Breast epithelium (tissue), 4 donors: ENCODE data around the gene LIX1. TPM values are rescaled to one million over a fixed set of nuclear protein-coding genes. Genes with fewer than 3 reads are reported as not detected.

Experiments
- DNase-seq, 2 donors: peaks; one replicate each; pipeline ENCODE4 v3.0.0-alpha.2; 2019; ENCODE audit warnings: low spot score in 2 of 2
- H3K27ac ChIP-seq, 2 donors: fragments of 200-600 bp; sonication (generic) in 1 of 2; one replicate each; pipeline ENCODE4 v1.5.1; 2016 to 2019; ENCODE audit warnings: mild to moderate bottlenecking in 1 of 2
- H3K27me3 ChIP-seq, 2 donors: fragments of 200-600 bp; sonication (generic) in 1 of 2; one replicate each; pipeline versions ENCODE4 v1.5.1 to v1.6.0; 2017 to 2019; ENCODE audit warnings: control low read depth in 1 of 2, mild to moderate bottlenecking in 1 of 2
- H3K36me3 ChIP-seq: fragments of 200-600 bp; one replicate; pipeline ENCODE4 v1.5.1; 2019
- H3K4me1 ChIP-seq, 2 donors: fragments of 200-600 bp; sonication (generic); one replicate each; pipeline ENCODE4 v1.5.1; 2016 to 2019; ENCODE audit warnings: control low read depth in 1 of 2
- H3K4me3 ChIP-seq, 3 donors: fragments of 200-600 bp; sonication (generic); 1 replicate in 2 of 3; 2 replicates in 1 of 3; pipeline ENCODE4 v1.5.1; 2016 to 2019; ENCODE audit warnings: mild to moderate bottlenecking in 3 of 3, moderate library complexity in 2 of 3
- H3K9me3 ChIP-seq, 2 donors: fragments of 200-600 bp; sonication (generic) in 1 of 2; one replicate each; pipeline ENCODE4 v1.5.1; 2016 to 2019; ENCODE audit warnings: control low read depth in 1 of 2
- CTCF ChIP-seq, 3 donors: fragments of 450-650 bp; IDR thresholded peaks; one replicate each; pipeline ENCODE4 v1.5.1; 2016 to 2017; ENCODE audit warnings: antibody characterized with exemption in 3 of 3, mild to moderate bottlenecking in 3 of 3, moderate library complexity in 3 of 3
- POLR2A ChIP-seq: fragments of 450-650 bp; IDR thresholded peaks from one replicate; pipeline ENCODE4 v1.6.1; 2016; ENCODE audit warnings: antibody characterized with exemption, mild to moderate bottlenecking, moderate library complexity
- POLR2AphosphoS5 ChIP-seq, 3 donors: sonication (generic); formaldehyde crosslinking; IDR thresholded peaks; one replicate each; pipeline ENCODE4 v1.6.1; 2017; ENCODE audit warnings: antibody characterized with exemption in 3 of 3
- intact Hi-C: fragments of 100-400 bp; cut with DNase I; formaldehyde crosslinking; loops from one replicate; pipeline ENCODE4 v1.15.1; 2023; ENCODE audit warnings: low total_unique reads
- total RNA-seq, 3 donors: library from RNA; depleted of rRNA; stranded (reverse); fragments of >200 nt; gene quantifications; one replicate each; pipeline ENCODE4 v1.1.0, GENCODE V29; 2016

The LIX1 gene
- total RNA-seq, 3 donors from 2014 or later: 0.15 TPM; not detected in 2

GRCh38 chr5:97134634-97135033 lies 7.8 kb downstream of the LIX1 start:
- Histone ChIP-seq H3K36me3 (no peaks in the 10 kb centered on the region), H3K27me3 (no peaks in the 10 kb centered on the region), H3K27ac (no peak overlapping the region), H3K4me1 (no peaks in the 10 kb centered on the region), H3K9me3 (no peaks in the 10 kb centered on the region), H3K4me3 (no peak overlapping the region)
- TF ChIP-seq POLR2AphosphoS5 (IDR thresholded peaks at IDR 0.05): no peak
- intact Hi-C loops: no loop called here
- DNase-seq: no peak

- no peak for DNase-seq
- TF ChIP-seq CTCF (IDR thresholded peaks at IDR 0.05) (no peak), POLR2AphosphoS5 (IDR thresholded peaks at IDR 0.05) (no peak), POLR2A (no peak)
- Histone ChIP-seq H3K4me1 (no peaks in the 10 kb centered on the region), H3K4me3 (no peak overlapping the region), H3K9me3 (no peaks in the 10 kb centered on the region), H3K27me3 (no peaks in the 10 kb centered on the region), H3K27ac (no peak overlapping the region), H3K36me3 (no peaks in the 10 kb centered on the region)
- intact Hi-C loops: no loop called here
Measured at GRCh38 chr5:97133101-97133500, 9.3 kb downstream of the LIX1 start.

- DNase-seq: no peak
- Histone ChIP-seq H3K27me3 (no peaks in the 10 kb centered on the region), H3K27ac (no peak overlapping the region), H3K4me3 (no peak overlapping the region), H3K4me1 (no peaks in the 10 kb centered on the region), H3K9me3 (no peaks in the 10 kb centered on the region), H3K36me3 (no peaks in the 10 kb centered on the region)
- TF ChIP-seq CTCF (IDR thresholded peaks at IDR 0.05) (no peak), POLR2A (no peak), POLR2AphosphoS5 (IDR thresholded peaks at IDR 0.05) (no peak)
- intact Hi-C loops: no loop called here
Measured at GRCh38 chr5:97131921-97132320, 10.5 kb downstream of the LIX1 start.

- no peak for DNase-seq
- no peaks in the 10 kb centered on the region for H3K9me3 ChIP-seq
- no peaks in the 10 kb centered on the region for H3K4me1 ChIP-seq
- H3K4me3 ChIP-seq: no peak overlapping the region
- H3K36me3 ChIP-seq: no peaks in the 10 kb centered on the region
- intact Hi-C loops: no loop called here
- H3K27me3 ChIP-seq: no peaks in the 10 kb centered on the region
- no peak for TF ChIP-seq POLR2AphosphoS5 (IDR thresholded peaks at IDR 0.05)
- no peak for TF ChIP-seq CTCF (IDR thresholded peaks at IDR 0.05)
- H3K27ac ChIP-seq: no peak overlapping the region
Measured at GRCh38 chr5:97131139-97131710, 11.2 kb downstream of the LIX1 start.

- TF ChIP-seq POLR2AphosphoS5 (IDR thresholded peaks at IDR 0.05): no peak
- TF ChIP-seq CTCF (IDR thresholded peaks at IDR 0.05): no peak
- TF ChIP-seq POLR2A: no peak
- Histone ChIP-seq H3K27ac (no peak overlapping the region), H3K9me3 (no peaks in the 10 kb centered on the region), H3K36me3 (no peaks in the 10 kb centered on the region), H3K27me3 (no peaks in the 10 kb centered on the region), H3K4me1 (no peaks in the 10 kb centered on the region), H3K4me3 (no peak overlapping the region)
- no peak for DNase-seq
- intact Hi-C loops: no loop called here
Measured at GRCh38 chr5:97127727-97128126, 14.7 kb downstream of the LIX1 start.
